Colonic mucosa (tissue), 4 donors: ENCODE data around the gene SUFU. TPM values are rescaled to one million over a fixed set of nuclear protein-coding genes. Genes with fewer than 3 reads are reported as not detected.

Experiments used
- DNase-seq: peaks from one replicate; pipeline ENCODE4 v3.0.0-alpha.2; 2020
- H3K27ac ChIP-seq: fragments of 200-600 bp; one replicate; pipeline ENCODE4 v1.8.0; 2021
- H3K27me3 ChIP-seq: fragments of 200-600 bp; one replicate; pipeline ENCODE4 v1.8.0; 2021
- H3K36me3 ChIP-seq: fragments of 200-600 bp; one replicate; pipeline ENCODE4 v1.8.0; 2021
- H3K4me1 ChIP-seq: fragments of 200-600 bp; one replicate; pipeline ENCODE4 v1.8.0; 2021; ENCODE audit warnings: mild to moderate bottlenecking
- H3K4me3 ChIP-seq: fragments of 200-600 bp; one replicate; pipeline ENCODE4 v1.8.0; 2021
- H3K9ac ChIP-seq, 2 donors: one replicate each; pipeline ENCODE4 v1.7.0; 2013; ENCODE audit warnings: control low read depth in 2 of 2, low read depth in 2 of 2, low read length in 2 of 2
- H3K9me3 ChIP-seq: fragments of 200-600 bp; one replicate; pipeline ENCODE4 v1.8.0; 2021
- CTCF ChIP-seq: fragments of 200-600 bp; IDR thresholded peaks from one replicate; pipeline ENCODE4 v1.8.0; 2022; ENCODE audit warnings: antibody characterized with exemption, mild to moderate bottlenecking
- intact Hi-C: fragments of 100-400 bp; cut with DNase I; formaldehyde crosslinking; loops from one replicate; pipeline ENCODE4 v1.14.1; 2022
- total RNA-seq, 2 donors: library from RNA; stranded (reverse); fragmentation: NEBNext Ultra II Directional in 1 of 2; extraction: Animal tissue kit (Norgen Biotek cat#: 25700) in 1 of 2; gene quantifications; one replicate each; pipeline ENCODE4 v1.2.1, GENCODE V29; 2021
- donor health status: healthy.
- donor health status: DM: no; HTN: no; CAD: no.
- donor health status: DM: no; HTN: no; CAD: no.

SUFU gene
- total RNA-seq, 2 donors from 2014 or later = 7.6 to 8.6 TPM

- H3K27me3 ChIP-seq = no peaks in the 10 kb centered on the region
- no peaks in the 10 kb centered on the region for H3K36me3 ChIP-seq
- no peak for TF ChIP-seq CTCF
- no peak overlapping the region for H3K9ac ChIP-seq
- no peak overlapping the region for H3K27ac ChIP-seq
- no peaks in the 10 kb centered on the region for H3K9me3 ChIP-seq
- H3K4me3 ChIP-seq = no peak overlapping the region
- intact Hi-C loops = no loop called here
- peaks cover 3% of the 10 kb centered on the region for H3K4me1 ChIP-seq
- no peak for DNase-seq
Observed at GRCh38 chr10:102614888-102615287, 111.1 kb downstream of the SUFU start.

DNA sequence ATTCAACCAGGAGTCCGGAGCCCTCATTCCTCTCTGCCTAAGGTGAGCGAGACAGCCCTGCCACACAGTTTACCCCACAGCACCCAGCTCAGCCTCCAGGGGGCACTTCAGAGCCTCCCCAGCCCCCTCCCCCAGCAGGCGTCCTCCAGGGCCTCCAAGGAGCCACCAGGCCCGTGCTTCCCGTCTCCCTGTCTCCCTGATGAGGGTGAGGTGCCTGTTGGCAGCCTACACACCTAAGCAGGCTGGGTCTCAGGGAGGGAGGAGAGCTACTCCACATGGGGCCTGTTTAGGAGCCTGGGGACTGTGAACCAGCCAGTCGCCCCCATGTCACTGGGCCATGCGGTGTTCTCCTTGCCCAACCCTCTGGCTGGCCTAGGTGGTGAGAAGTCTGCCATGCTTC is 111.6 kb downstream of the SUFU start:
- no peak for DNase-seq
- no peak overlapping the region for H3K4me3 ChIP-seq
- no peaks in the 10 kb centered on the region for H3K9me3 ChIP-seq
- H3K27me3 ChIP-seq = no peaks in the 10 kb centered on the region
- intact Hi-C loops = no loop called here
- H3K4me1 ChIP-seq = peaks cover 7% of the 10 kb centered on the region
- H3K36me3 ChIP-seq = no peaks in the 10 kb centered on the region
- no peak for TF ChIP-seq CTCF
- H3K27ac ChIP-seq = no peak overlapping the region
- no peak overlapping the region for H3K9ac ChIP-seq

DNA sequence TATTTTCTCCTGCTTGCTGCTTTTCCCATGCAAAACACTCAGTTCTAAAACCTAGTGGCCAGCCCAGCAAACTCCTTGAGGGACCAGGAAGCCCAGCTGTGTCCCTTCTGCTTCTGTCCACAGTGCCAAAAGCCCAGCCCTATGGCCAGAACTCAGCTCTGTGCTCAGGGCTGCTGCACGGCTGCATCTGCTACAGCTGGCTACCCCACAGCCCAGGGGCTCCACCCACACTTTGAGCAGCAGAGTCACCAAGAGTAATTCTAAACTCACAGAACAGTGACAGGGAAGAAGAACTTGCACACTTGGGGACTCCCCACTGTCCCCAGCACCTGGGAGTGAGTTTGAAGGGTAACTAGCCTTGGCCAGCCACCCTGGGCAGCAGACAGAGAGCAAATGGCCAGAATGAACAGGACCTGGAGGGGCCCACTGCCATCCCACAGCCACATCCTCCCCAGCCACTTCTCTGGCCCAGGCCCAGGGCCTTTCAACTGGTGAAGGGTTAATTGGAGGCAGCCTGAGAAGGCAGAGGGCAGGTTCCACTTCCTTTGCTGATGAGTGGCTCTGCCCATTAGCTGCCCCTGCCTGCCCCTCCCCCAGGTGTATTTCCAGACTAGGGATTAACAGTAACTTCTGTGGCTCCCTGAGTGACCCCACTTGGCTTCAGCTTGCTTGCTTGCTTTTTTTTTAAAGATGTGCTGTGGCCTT is 112.4 kb downstream of the SUFU start:
- H3K9me3 ChIP-seq = no peaks in the 10 kb centered on the region
- H3K27me3 ChIP-seq = no peaks in the 10 kb centered on the region
- no peak overlapping the region for H3K9ac ChIP-seq
- no peaks in the 10 kb centered on the region for H3K36me3 ChIP-seq
- intact Hi-C loops = no loop called here
- peak; percentile 53 for DNase-seq
- no peak for TF ChIP-seq CTCF
- peaks cover 9% of the 10 kb centered on the region for H3K4me1 ChIP-seq
- peak overlapping the region; percentile 40 for H3K27ac ChIP-seq
- H3K4me3 ChIP-seq = no peak overlapping the region

- no peak overlapping the region for H3K9ac ChIP-seq
- H3K4me3 ChIP-seq = no peak overlapping the region
- no peak for TF ChIP-seq CTCF
- no peaks in the 10 kb centered on the region for H3K27me3 ChIP-seq
- H3K9me3 ChIP-seq = no peaks in the 10 kb centered on the region
- no peak for DNase-seq
- peak overlapping the region; percentile 40 for H3K27ac ChIP-seq
- peaks cover 9% of the 10 kb centered on the region for H3K4me1 ChIP-seq
- H3K36me3 ChIP-seq = no peaks in the 10 kb centered on the region
- intact Hi-C loops = no loop called here
Observed at GRCh38 chr10:102617041-102617440, 113.3 kb downstream of the SUFU start.

- Histone ChIP-seq H3K27me3 (no peaks in the 10 kb centered on the region), H3K9ac (no peak overlapping the region), H3K4me1 (peaks cover 9% of the 10 kb centered on the region), H3K27ac (no peak overlapping the region), H3K9me3 (no peaks in the 10 kb centered on the region), H3K4me3 (no peak overlapping the region), H3K36me3 (no peaks in the 10 kb centered on the region)
- no peak for DNase-seq
- intact Hi-C loops = no loop called here
- TF ChIP-seq CTCF = no peak
Observed at GRCh38 chr10:102617816-102618215, 114.0 kb downstream of the SUFU start.
